Jurkat, Clone E6-1 (cell line): ENCODE data around the gene RTN4RL2.
A peak's percentile ranks its signal among the peaks of the same experiment; 100 is the strongest.

Source experiments
- DNase-seq: peaks from one replicate; pipeline ENCODE4 v3.0.0-alpha.2; 2011; ENCODE audit warnings: low read depth, low spot score
- H3K4me3 ChIP-seq: 2 replicates; pipeline ENCODE4 v1.5.1; 2011; ENCODE audit warnings: mild to moderate bottlenecking, low read length, control low read depth, moderate library complexity

RTN4RL2 gene

GRCh38 chr11:57511741-57512430, 51.6 kb downstream of the RTN4RL2 start:
- no peak overlapping the region for H3K4me3 ChIP-seq
- DNase-seq, result no peak

DNA sequence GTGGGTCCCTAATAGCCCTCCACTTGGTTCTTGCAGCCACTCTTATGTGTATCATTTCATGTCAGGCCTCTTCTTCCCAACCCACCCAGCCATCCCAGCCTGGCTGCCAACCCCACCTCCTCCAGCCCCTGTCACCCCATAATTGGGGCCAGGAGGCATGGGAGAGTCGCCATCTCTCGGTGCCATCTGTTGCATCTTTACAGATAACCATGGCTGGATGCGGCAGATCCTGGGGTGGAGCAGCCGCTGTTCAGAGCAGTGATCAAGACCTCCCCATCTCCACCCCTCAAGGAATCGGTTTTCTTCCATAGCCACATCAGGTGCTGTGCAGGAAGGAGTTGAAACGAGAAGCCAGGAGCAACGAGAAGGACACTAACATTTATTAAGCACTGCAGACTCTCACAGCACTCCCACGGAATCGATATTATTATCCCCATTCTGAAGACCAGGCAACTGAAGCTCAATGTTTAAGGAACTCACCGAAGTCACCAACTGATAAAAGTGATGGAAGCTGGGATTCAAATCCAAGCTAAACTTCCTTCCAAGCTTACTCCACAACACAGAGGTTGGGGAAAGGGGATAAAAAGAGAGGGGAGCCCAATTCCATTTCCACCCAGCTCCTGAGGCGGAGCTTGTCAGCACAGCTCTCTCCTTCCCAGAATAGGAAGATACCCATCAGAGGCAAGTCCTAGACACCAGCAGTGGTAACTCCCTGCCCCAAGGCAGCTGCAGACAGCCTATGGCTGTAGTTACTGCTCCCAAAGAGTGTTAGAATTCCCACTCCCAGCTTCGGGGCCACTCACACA, 52.5 kb downstream of the RTN4RL2 start:
- no peak overlapping the region for H3K4me3 ChIP-seq
- no peak for DNase-seq

DNA sequence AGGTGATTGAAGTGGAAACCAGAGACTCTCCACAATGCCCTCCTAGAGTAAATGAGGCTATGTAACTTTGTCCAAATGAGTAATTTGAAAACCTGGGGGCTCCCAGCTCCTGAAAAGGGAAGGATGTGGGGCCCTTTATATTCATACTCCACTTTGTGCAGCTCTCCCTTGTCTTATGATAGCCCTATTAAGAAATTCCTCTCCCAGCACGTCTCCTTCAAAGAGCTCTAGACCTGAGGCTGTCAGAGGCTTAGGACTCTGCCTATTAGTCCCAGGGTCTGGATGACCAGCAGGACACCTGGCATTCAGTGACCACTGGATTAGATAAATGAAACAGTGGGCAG, 53.1 kb downstream of the RTN4RL2 start:
- no peak for DNase-seq
- H3K4me3 ChIP-seq, result no peak overlapping the region

- H3K4me3 ChIP-seq, result peak overlapping the region; percentile 84
- DNase-seq, result no peak
These were observed 53.7 kb downstream of the RTN4RL2 start for GRCh38 chr11:57513911-57514537.

- no peak for DNase-seq
- peak overlapping the region; percentile 84 for H3K4me3 ChIP-seq
These were observed 54.4 kb downstream of the RTN4RL2 start for GRCh38 chr11:57514538-57515331.

DNA sequence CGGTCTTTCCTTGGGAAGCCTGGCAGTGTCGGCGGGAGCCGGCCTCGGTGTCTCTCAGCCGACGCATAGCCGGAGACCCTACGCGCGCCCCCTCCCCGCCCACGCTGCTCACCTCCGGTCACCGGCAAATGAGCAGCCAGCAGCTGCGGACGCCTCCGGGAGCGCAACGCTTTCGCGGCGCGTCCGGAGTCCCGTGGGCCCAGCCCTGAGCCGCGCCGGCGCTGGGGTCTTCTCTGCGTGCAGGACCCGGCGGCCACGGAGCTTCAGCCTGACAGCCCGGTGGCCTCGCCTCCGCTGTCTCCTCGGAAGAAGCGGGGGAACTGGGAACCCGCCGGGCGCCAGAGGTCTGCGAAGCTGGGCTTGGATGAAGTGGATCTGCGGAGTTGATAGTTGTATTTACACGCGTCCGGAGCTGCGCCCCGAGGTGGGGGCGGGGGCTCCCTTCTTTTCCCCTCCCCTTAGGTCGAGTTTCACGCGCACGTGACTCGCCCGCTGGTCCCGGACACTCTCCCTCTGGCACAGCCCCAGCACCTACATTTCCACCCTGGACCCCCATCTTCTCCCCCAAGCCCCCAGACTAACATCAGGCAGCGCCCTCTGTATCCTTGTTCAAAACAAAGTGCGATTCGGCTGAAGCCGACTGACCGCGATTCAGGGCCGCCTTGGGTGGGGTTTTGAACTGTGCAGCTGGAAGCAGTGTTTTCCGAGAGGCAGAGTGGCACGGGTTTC, 55.2 kb downstream of the RTN4RL2 start, which contains the start of gene SLC43A1:
SLC43A1 (minus strand) TSS at position 371 of the 729 bp plus-strand sequence. CDS start 1,591 bp downstream, outside the sequence.
- no peak for DNase-seq
- H3K4me3 ChIP-seq, result peak within 1 kb of the TSS; percentile 84

DNA sequence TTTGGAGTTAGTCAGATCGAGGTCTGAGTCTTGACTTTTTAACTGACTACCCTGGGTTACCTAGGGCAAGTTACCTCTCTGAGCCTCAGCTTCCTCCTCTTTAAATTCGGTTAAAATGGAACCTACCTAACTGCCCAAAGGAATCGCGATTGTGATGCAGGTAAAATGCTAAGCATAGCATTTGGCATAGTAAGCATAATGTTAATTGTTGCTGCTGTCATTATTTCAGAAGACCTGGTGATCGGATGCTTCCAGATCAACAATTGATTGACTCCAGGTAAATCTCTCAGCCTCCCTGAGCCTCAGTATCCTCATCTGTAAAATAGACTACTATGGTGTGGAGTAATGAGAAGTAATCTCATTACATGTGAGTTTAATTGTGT, 55.7 kb downstream of the RTN4RL2 start:
- DNase-seq, result no peak
- H3K4me3 ChIP-seq, result peak overlapping the region; percentile 84

- no peak overlapping the region for H3K4me3 ChIP-seq
- no peak for DNase-seq
These were observed 60.8 kb downstream of the RTN4RL2 start for GRCh38 chr11:57521116-57521515.

DNA sequence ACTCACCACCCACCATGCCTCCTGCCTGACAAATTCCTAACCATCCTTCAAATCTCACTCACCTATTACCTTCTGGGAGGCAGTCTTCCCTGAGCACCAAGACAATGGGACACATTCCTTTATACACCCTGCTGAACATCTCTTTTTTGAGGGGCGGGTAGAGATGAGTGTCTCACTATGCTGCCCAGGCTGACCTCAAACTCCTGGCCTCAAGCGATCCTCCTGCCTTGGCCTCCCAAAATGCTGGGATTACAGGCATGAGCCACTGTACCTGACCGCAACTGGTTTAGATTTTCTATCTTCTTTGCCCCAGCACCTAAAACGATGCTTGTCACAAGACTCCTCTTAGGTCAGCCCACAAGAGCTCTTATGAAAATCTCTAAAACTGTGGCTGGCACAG, 63.1 kb downstream of the RTN4RL2 start:
- no peak overlapping the region for H3K4me3 ChIP-seq

More for the DNA sequence above, 63.1 kb downstream of the RTN4RL2 start:
- no peak for DNase-seq
